HepG2 (cell line): Measurements from ENCODE around the gene CDNF. TPM values are rescaled to one million over a fixed set of nuclear protein-coding genes. Genes with fewer than 3 reads are reported as not detected.

Experiments
- ASH2L ChIP-seq: fragments of 300-600, 200-600 bp; sonication (generic); IDR thresholded peaks from 2 replicates; pipeline ENCODE4 v1.7.0; 2017; ENCODE audit warnings: low read depth, mild to moderate bottlenecking, moderate library complexity, mixed read lengths, low read length; ENCODE audit not compliant: insufficient read length
- FOXA3 ChIP-seq: IDR thresholded peaks from 2 replicates; pipeline ENCODE4 v1.6.1; 2016; ENCODE audit warnings: missing genetic modification reagents, missing compliant biosample characterization
- KLF6 ChIP-seq: IDR thresholded peaks from 2 replicates; pipeline ENCODE4 v1.8.0; 2016; ENCODE audit warnings: missing biosample characterization, missing genetic modification reagents
- LCORL ChIP-seq, 2 experiments: fragments of 450-650 bp in 1 of 2; sonication (generic) in 1 of 2; formaldehyde crosslinking in 1 of 2; IDR thresholded peaks; 2 replicates each; pipeline versions ENCODE4 v1.5.0 to v1.6.1; 2017 to 2020; ENCODE audit warnings: antibody characterized with exemption in 1 of 2, missing genetic modification reagents in 1 of 2
- MAZ ChIP-seq, 2 experiments: sonication (generic) in 1 of 2; formaldehyde crosslinking in 1 of 2; IDR thresholded peaks; 2 replicates each; pipeline versions ENCODE4 v1.5.0 to v1.6.1; 2012 to 2020; ENCODE audit warnings: low read depth in 2 of 2, mild to moderate bottlenecking in 2 of 2, borderline replicate concordance in 1 of 2, improper control_type of control experiment in 1 of 2, low read length in 1 of 2, missing genetic modification reagents in 1 of 2, moderate library complexity in 1 of 2
- MTERF4 ChIP-seq: sonication (generic); formaldehyde crosslinking; IDR thresholded peaks from 2 replicates; pipeline ENCODE4 v1.8.0; 2023; ENCODE audit warnings: mild to moderate bottlenecking, missing genetic modification reagents
- NCOA5 ChIP-seq: sonication (generic); formaldehyde crosslinking; IDR thresholded peaks from 2 replicates; pipeline ENCODE4 v1.4.0; 2020; ENCODE audit warnings: missing genetic modification reagents
- SNAPC4 ChIP-seq: sonication (generic); formaldehyde crosslinking; IDR thresholded peaks from 2 replicates; pipeline ENCODE4 v1.4.0; 2020; ENCODE audit warnings: mild to moderate bottlenecking, missing genetic modification reagents
- SRF ChIP-seq: IDR thresholded peaks from 2 replicates; pipeline ENCODE4 v1.6.1; 2011; ENCODE audit warnings: mild to moderate bottlenecking, low read depth, low read length, moderate library complexity
- ZBTB7A ChIP-seq: sonication (generic); formaldehyde crosslinking; IDR thresholded peaks from 2 replicates; pipeline ENCODE4 v1.8.0; 2022; ENCODE audit warnings: mild to moderate bottlenecking, missing genetic modification reagents
- ZFYVE20 ChIP-seq: sonication (generic); formaldehyde crosslinking; IDR thresholded peaks from 2 replicates; pipeline ENCODE4 v1.8.0; 2023; ENCODE audit warnings: low read depth, mild to moderate bottlenecking, moderate library complexity, missing genetic modification reagents, borderline replicate concordance
- ZNF10 ChIP-seq: sonication (generic); formaldehyde crosslinking; IDR thresholded peaks from 2 replicates; pipeline ENCODE4 v1.4.0; 2020; ENCODE audit warnings: mild to moderate bottlenecking, low read depth, missing genetic modification reagents, borderline replicate concordance
- ZNF383 ChIP-seq: sonication (generic); formaldehyde crosslinking; IDR thresholded peaks from 2 replicates; pipeline ENCODE4 v1.4.0; 2020; ENCODE audit warnings: missing genetic modification reagents, mild to moderate bottlenecking, borderline replicate concordance
- ZNF563 ChIP-seq: sonication (generic); formaldehyde crosslinking; IDR thresholded peaks from 2 replicates; pipeline ENCODE4 v1.8.0; 2022; ENCODE audit warnings: mild to moderate bottlenecking, moderate library complexity, missing genetic modification reagents
- ZNF629 ChIP-seq: sonication (generic); formaldehyde crosslinking; conservative IDR thresholded peaks from 2 replicates; pipeline ENCODE4 v1.5.0; 2020; ENCODE audit warnings: missing genetic modification reagents
- ZNF704 ChIP-seq: sonication (generic); formaldehyde crosslinking; IDR thresholded peaks from 2 replicates; pipeline ENCODE4 v1.8.1; 2023; ENCODE audit warnings: mild to moderate bottlenecking, inconsistent platforms, moderate library complexity, missing genetic modification reagents, borderline replicate concordance
- ZNF792 ChIP-seq: IDR thresholded peaks from 2 replicates; pipeline ENCODE4 v1.6.1; 2016
- ZSCAN29 ChIP-seq: sonication (generic); formaldehyde crosslinking; conservative IDR thresholded peaks from 2 replicates; pipeline ENCODE4 v1.4.0; 2020; ENCODE audit warnings: mild to moderate bottlenecking, missing genetic modification reagents
- polyA plus RNA-seq, 8 experiments: library from polyadenylated mRNA; depleted of rRNA in 3 of 8; stranded (reverse) in 7 of 8; unstranded in 1 of 8; fragments of >200 nt; fragmentation: Illumina TruSeq in 4 of 8; extraction: Trizol in 4 of 8; gene quantifications; 2 replicates each; pipeline versions ENCODE4 v1.2.1 to v1.2.3, GENCODE V29; 2011 to 2016; ENCODE audit warnings: low read depth in 4 of 8, missing spikeins in 1 of 8, mixed read lengths in 1 of 8; ENCODE audit not compliant: insufficient read depth in 1 of 8
- total RNA-seq, 5 experiments: library from RNA; depleted of rRNA; stranded (reverse); fragments of >200 nt; fragmentation: Illumina TruSeq; extraction: Trizol; gene quantifications; 2 replicates each; pipeline ENCODE4 v1.2.3, GENCODE V29; 2016; ENCODE audit warnings: low read depth in 1 of 5

The CDNF gene
- total and polyA plus RNA-seq, 2 of the 13 experiments (the other 11 are each of a cell fraction or from before 2014, with no cell fraction given), result 0.29 to 0.33 TPM

DNA sequence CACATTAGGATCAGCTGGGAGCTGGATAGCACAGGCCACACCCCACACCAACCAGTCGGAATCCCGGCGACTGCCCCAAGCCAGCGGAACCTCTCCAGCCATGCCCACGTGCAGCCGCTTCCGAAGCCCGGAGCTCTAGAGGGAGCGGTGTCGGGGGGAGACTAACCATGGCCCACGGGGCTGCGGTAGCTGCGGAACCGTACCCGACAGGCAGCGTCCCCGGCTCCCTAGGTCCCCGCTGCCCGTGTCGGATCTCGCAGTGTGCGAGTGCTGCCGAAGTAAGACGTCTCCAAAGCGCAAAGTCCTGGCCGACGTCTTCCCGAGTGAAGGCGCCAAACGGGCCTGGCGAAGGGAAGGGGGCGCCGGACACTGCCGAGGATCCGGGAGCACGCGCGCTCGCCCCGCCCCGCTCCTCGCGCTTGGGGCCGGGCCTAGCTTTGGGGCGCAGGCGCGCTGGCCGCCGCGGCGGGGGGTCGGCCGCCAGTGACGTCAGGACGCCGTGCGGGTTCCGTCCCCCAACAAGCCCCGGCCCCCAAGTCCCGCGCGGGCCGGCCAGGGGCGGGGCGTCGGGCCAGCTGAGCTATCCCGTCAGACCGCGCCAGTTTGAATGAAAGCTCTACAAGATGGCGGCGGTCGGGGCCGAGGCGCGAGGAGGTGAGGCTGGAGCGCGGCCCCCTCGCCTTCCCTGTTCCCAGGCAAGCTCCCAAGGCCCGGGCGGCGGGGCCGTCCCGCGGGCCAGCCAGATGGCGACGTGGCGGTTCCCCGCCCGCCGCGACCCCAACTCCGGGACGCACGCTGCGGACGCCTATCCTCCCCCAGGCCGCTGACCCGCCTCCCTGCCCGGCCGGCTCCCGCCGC is 40.7 kb upstream of the CDNF start, which contains the start of gene SUV39H2 (continued):
- TF ChIP-seq SNAPC4 (CRISPR knock-in tag), result peak; percentile 78
- peak; percentile 89 for TF ChIP-seq ZSCAN29
- TF ChIP-seq KLF6 (CRISPR knock-in tag), result 0 out of 2 replicates have a peak, but pooled peaks have one; percentile 64
- no peak for TF ChIP-seq ZNF383 (CRISPR knock-in tag)
- no peak; the same call in 1 of the 2 replicates for TF ChIP-seq ZFYVE20 (CRISPR knock-in tag)
- peak; percentile 94 for TF ChIP-seq ASH2L
- peak; percentile 60; the same call in 1 of the 2 replicates for TF ChIP-seq MTERF4 (CRISPR knock-in tag)
- no peak for TF ChIP-seq LCORL (IDR thresholded peaks at IDR 0.05)
- peak; percentile 77; the same call in 1 of the 2 replicates for TF ChIP-seq LCORL (CRISPR knock-in tag; IDR thresholded peaks at IDR 0.05)
- TF ChIP-seq ZNF792 (CRISPR knock-in tag), result peak; percentile 64; the same call in 1 of the 2 replicates
- peak; percentile 55; the same call in 1 of the 2 replicates for TF ChIP-seq ZNF704 (CRISPR knock-in tag)
- TF ChIP-seq ZNF10 (CRISPR knock-in tag), result no peak
- TF ChIP-seq ZNF629, result no peak
- TF ChIP-seq ZBTB7A, result peak; percentile 69
- 0 out of 2 replicates have a peak, but pooled peaks have one; percentile 21 for TF ChIP-seq FOXA3 (CRISPR knock-in tag)
- TF ChIP-seq SRF, result no peak
- TF ChIP-seq ZNF563 (CRISPR knock-in tag), result peak; percentile 88
- TF ChIP-seq NCOA5 (CRISPR knock-in tag), result no peak
- TF ChIP-seq MAZ (IDR thresholded peaks at IDR 0.05; ENCODE audit: borderline replicate concordance, low read depth, low read length), result peak; percentile 43; the same call in 1 of the 2 replicates
- peak; percentile 74; the same call in 1 of the 2 replicates for TF ChIP-seq MAZ (CRISPR knock-in tag; IDR thresholded peaks at IDR 0.05; ENCODE audit: low read depth)
